Measurements from ENCODE around the gene MICAL1. TPM values are rescaled to one million over a fixed set of nuclear protein-coding genes. Genes with fewer than 3 reads are reported as not detected.

MICAL1 gene
- total RNA-seq, 4 donors from 2014 or later: 20.0 to 27.1 (median 23.5) TPM

- Histone ChIP-seq H3K4me3 (no peak overlapping the region), H3K27me3 (no peaks in the 10 kb centered on the region), H3K9me3 (no peaks in the 10 kb centered on the region), H3K27ac (replicated peaks in 1 of 4) (no peak overlapping the region), H3K4me1 (peaks cover 2 to 9% (median 8%) of the 10 kb centered on the region in 4 donors), H3K36me3 (peaks cover 3 to 47% (median 38%) of the 10 kb centered on the region in 4 donors)
- TF ChIP-seq POLR2AphosphoS5 (IDR thresholded peaks at IDR 0.05) (no peak), EP300 (IDR thresholded peaks at IDR 0.05) (no peak), POLR2A (IDR thresholded peaks at IDR 0.05; ENCODE audit: low read depth) (no peak)
- TF ChIP-seq, protein P1, sequence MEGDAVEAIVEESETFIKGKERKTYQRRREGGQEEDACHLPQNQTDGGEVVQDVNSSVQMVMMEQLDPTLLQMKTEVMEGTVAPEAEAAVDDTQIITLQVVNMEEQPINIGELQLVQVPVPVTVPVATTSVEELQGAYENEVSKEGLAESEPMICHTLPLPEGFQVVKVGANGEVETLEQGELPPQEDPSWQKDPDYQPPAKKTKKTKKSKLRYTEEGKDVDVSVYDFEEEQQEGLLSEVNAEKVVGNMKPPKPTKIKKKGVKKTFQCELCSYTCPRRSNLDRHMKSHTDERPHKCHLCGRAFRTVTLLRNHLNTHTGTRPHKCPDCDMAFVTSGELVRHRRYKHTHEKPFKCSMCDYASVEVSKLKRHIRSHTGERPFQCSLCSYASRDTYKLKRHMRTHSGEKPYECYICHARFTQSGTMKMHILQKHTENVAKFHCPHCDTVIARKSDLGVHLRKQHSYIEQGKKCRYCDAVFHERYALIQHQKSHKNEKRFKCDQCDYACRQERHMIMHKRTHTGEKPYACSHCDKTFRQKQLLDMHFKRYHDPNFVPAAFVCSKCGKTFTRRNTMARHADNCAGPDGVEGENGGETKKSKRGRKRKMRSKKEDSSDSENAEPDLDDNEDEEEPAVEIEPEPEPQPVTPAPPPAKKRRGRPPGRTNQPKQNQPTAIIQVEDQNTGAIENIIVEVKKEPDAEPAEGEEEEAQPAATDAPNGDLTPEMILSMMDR (IDR thresholded peaks at IDR 0.05): no peak
- 84% methylated on average over 18 of the region's 19 CpGs for WGBS
- DNase-seq (ENCODE audit: extremely low spot score): no peak
- intact Hi-C loops (cut with DNase I): no loop called here
Measured at GRCh38 chr6:109449064-109449794, 6.3 kb downstream of the MICAL1 start.

- peaks cover 0 to 3% (median 2%) of the 10 kb centered on the region in 4 donors for H3K4me1 ChIP-seq
- H3K27ac ChIP-seq (replicated peaks in 1 of 4): no peak overlapping the region
- H3K36me3 ChIP-seq: peaks cover 3 to 53% (median 44%) of the 10 kb centered on the region in 4 donors
- intact Hi-C loops (cut with DNase I): no loop called here
- H3K27me3 ChIP-seq: no peaks in the 10 kb centered on the region
- H3K9me3 ChIP-seq: no peaks in the 10 kb centered on the region
- no peak for DNase-seq (ENCODE audit: extremely low spot score)
- no peak for TF ChIP-seq POLR2AphosphoS5 (IDR thresholded peaks at IDR 0.05)
- TF ChIP-seq EP300 (IDR thresholded peaks at IDR 0.05): no peak
- TF ChIP-seq, protein P1 (IDR thresholded peaks at IDR 0.05): no peak
- TF ChIP-seq POLR2A (IDR thresholded peaks at IDR 0.05; ENCODE audit: low read depth): no peak
- no peak overlapping the region for H3K4me3 ChIP-seq
- WGBS: 78% methylated on average over 1 of the region's 7 CpGs
Measured at GRCh38 chr6:109448615-109449014, 7.0 kb downstream of the MICAL1 start.

GRCh38 chr6:109447878-109448555 lies 7.6 kb downstream of the MICAL1 start:
- Histone ChIP-seq H3K27me3 (no peaks in the 10 kb centered on the region), H3K4me1 (peaks cover 0 to under 1% (median 0%) of the 10 kb centered on the region in 4 donors), H3K4me3 (no peak overlapping the region), H3K27ac (replicated peaks in 1 of 4) (no peak overlapping the region), H3K36me3 (peaks cover 3 to 59% (median 48%) of the 10 kb centered on the region in 4 donors), H3K9me3 (no peaks in the 10 kb centered on the region)
- TF ChIP-seq POLR2AphosphoS5 (IDR thresholded peaks at IDR 0.05): no peak
- TF ChIP-seq POLR2A (IDR thresholded peaks at IDR 0.05; ENCODE audit: low read depth): no peak
- TF ChIP-seq EP300 (IDR thresholded peaks at IDR 0.05): no peak
- TF ChIP-seq, protein P1 (IDR thresholded peaks at IDR 0.05): no peak
- DNase-seq (ENCODE audit: extremely low spot score): no peak
- intact Hi-C loops (cut with DNase I): no loop called here
- WGBS: 81% methylated on average over 6 of the region's 8 CpGs

GRCh38 chr6:109447087-109447486 lies 8.5 kb downstream of the MICAL1 start:
- 92% methylated on average over 6 of the region's 10 CpGs for WGBS
- H3K4me1 ChIP-seq: peaks cover 1 to 10% (median 5%) of the 10 kb centered on the region in 4 donors
- no peak for DNase-seq (ENCODE audit: extremely low spot score)
- peaks cover 3 to 55% (median 47%) of the 10 kb centered on the region in 4 donors for H3K36me3 ChIP-seq
- TF ChIP-seq, protein P1 (IDR thresholded peaks at IDR 0.05): no peak
- no peak for TF ChIP-seq EP300 (IDR thresholded peaks at IDR 0.05)
- no peak for TF ChIP-seq POLR2A (IDR thresholded peaks at IDR 0.05; ENCODE audit: low read depth)
- no peak for TF ChIP-seq POLR2AphosphoS5 (IDR thresholded peaks at IDR 0.05)
- no peaks in the 10 kb centered on the region for H3K27me3 ChIP-seq
- intact Hi-C loops (cut with DNase I): no loop called here
- no peak overlapping the region for H3K27ac ChIP-seq (replicated peaks in 1 of 4)
- no peaks in the 10 kb centered on the region for H3K9me3 ChIP-seq
- no peak overlapping the region for H3K4me3 ChIP-seq

All from esophagus muscularis mucosa (tissue), 4 donors.